ENCODE results near the gene NMRK1. TPM values are rescaled to one million over a fixed set of nuclear protein-coding genes. Genes with fewer than 3 reads are reported as not detected.

NMRK1 gene
- total RNA-seq, 1 donor from 2014 or later = 13.8 TPM

- Histone ChIP-seq H3K9me3 (replicated peaks) (no peaks in the 10 kb centered on the region), H3K4me1 (peaks cover 83% of the 10 kb centered on the region), H3K4me3 (peak overlapping the region; percentile 30), H3K27me3 (ENCODE audit: low read depth) (no peaks in the 10 kb centered on the region), H3K27ac (replicated peaks) (peak overlapping the region; percentile 45), H3K36me3 (no peaks in the 10 kb centered on the region)
- no peak for DNase-seq
- intact Hi-C loops (cut with micrococcal nuclease) = no loop called here
- TF ChIP-seq CTCF (IDR thresholded peaks at IDR 0.05; ENCODE audit: borderline replicate concordance) = no peak
Measured at GRCh38 chr9:75090579-75090978, 2.6 kb upstream of the NMRK1 start.

DNA sequence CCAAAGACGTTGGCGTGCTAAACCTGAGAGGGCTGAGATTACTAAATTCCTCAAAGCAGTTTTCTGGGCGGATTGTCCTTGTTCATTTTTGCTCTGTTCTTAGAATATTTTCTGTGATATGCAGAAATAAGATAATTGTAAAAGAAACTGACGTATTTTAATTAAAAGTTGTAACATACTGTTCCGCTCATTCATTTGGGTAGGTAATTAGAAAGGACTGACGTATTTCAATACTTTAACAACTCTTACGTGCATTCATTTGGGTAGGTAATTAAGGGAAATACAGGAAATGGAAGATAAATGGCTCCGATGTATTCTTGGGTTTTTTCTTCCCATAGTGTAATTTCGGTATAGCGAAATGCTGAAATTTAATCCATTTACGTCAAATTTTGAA, 1.4 kb upstream of the NMRK1 start:
- no peak for DNase-seq
- intact Hi-C loops (cut with micrococcal nuclease) = no loop called here
- peaks cover 82% of the 10 kb centered on the region for H3K4me1 ChIP-seq
- peak overlapping the region; percentile 92 for H3K4me3 ChIP-seq
- no peak for TF ChIP-seq CTCF (IDR thresholded peaks at IDR 0.05; ENCODE audit: borderline replicate concordance)
- H3K9me3 ChIP-seq (replicated peaks) = no peaks in the 10 kb centered on the region
- H3K27ac ChIP-seq (replicated peaks) = peak overlapping the region; percentile 97
- no peaks in the 10 kb centered on the region for H3K36me3 ChIP-seq
- H3K27me3 ChIP-seq (ENCODE audit: low read depth) = no peaks in the 10 kb centered on the region

DNA sequence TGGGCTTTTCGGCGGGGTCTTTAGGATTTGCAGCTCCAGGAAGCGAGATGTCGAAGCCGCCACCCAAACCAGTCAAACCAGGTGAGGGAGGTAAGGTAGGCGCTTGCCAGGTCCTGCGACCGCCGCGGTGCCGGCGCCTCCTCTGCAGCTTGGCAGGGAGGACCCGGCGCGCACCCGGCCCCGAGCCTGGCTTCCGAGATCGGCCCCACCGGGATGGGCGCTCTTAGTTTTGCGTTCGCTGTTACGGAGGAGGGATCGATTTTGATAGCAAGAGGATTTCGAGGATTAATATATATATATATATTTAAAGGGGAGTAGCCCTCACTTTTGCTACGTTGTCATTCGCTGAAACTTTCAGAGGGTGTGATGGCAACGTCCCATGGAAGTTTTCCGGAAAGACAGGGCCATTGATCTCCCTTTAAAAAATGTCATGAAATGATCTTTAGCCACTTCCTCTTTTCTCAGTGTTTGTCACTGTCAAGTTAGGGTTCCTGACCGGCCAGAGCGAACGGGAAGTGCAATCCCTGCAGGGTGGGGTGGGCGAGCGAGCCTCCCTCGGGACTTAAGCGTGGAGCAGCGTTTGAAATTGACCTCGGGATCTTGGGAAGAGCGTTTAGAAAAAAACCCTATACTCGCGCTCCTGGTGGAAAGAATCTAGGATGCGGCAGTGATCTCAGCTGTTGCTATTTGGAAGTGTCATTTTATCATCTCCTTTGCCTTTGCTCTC, 854 bp upstream of the NMRK1 start:
- peaks cover 84% of the 10 kb centered on the region for H3K4me1 ChIP-seq
- TF ChIP-seq CTCF (IDR thresholded peaks at IDR 0.05; ENCODE audit: borderline replicate concordance) = peak; percentile 53
- peak overlapping the region; percentile 92 for H3K4me3 ChIP-seq
- DNase-seq = peak; percentile 74
- intact Hi-C loops (cut with micrococcal nuclease) = no loop called here
- H3K36me3 ChIP-seq = no peaks in the 10 kb centered on the region
- H3K27me3 ChIP-seq (ENCODE audit: low read depth) = no peaks in the 10 kb centered on the region
- no peaks in the 10 kb centered on the region for H3K9me3 ChIP-seq (replicated peaks)
- H3K27ac ChIP-seq (replicated peaks) = peak overlapping the region; percentile 97

DNA sequence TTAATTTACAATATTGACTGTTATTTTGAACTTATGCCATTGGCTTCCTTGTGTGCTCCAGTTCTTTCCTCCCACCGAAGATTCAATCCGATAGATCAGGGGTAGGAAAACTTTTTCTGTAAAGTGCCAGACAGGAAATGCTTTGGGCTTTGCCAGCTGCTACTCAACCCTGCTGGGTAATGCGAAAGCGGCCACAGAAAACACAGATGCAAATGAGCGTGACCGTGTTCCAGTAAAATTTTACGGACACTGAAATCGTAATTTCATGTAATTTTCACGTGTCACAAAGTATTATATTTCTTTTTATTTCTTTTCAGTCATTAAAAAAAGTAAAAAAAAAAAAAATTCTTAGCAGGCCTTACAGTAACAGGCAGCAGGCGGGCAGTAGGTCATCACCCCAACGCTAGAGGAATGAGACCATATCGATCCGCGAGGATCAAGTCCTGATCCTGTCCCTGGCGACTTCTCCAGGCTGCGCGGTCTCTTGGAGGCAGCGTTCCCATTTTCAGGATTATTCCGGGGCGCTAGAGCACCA, 599 bp downstream of the NMRK1 start:
- H3K4me3 ChIP-seq = peak overlapping the region; percentile 92
- no peak for TF ChIP-seq CTCF (IDR thresholded peaks at IDR 0.05; ENCODE audit: borderline replicate concordance)
- H3K36me3 ChIP-seq = peaks cover 2% of the 10 kb centered on the region
- no peaks in the 10 kb centered on the region for H3K27me3 ChIP-seq (ENCODE audit: low read depth)
- peak overlapping the region; percentile 97 for H3K27ac ChIP-seq (replicated peaks)
- H3K4me1 ChIP-seq = peaks cover 89% of the 10 kb centered on the region
- H3K9me3 ChIP-seq (replicated peaks) = no peaks in the 10 kb centered on the region
- DNase-seq = no peak
- intact Hi-C loops (cut with micrococcal nuclease) = no loop called here

GRCh38 chr9:75086541-75087288, 1.2 kb downstream of the NMRK1 start:
- peaks cover 84% of the 10 kb centered on the region for H3K4me1 ChIP-seq
- intact Hi-C loops (cut with micrococcal nuclease) = no loop called here
- H3K36me3 ChIP-seq = peaks cover 5% of the 10 kb centered on the region
- TF ChIP-seq CTCF (IDR thresholded peaks at IDR 0.05; ENCODE audit: borderline replicate concordance) = no peak
- H3K27ac ChIP-seq (replicated peaks) = peak overlapping the region; percentile 97
- no peaks in the 10 kb centered on the region for H3K27me3 ChIP-seq (ENCODE audit: low read depth)
- H3K9me3 ChIP-seq (replicated peaks) = no peaks in the 10 kb centered on the region
- peak overlapping the region; percentile 92 for H3K4me3 ChIP-seq
- DNase-seq = peak; percentile 18

All from left ventricle myocardium inferior (tissue), 1 donor.